Stimulated activated CD8-positive, alpha-beta memory T cell treated with anti-CD3 and anti-CD28 coated beads, Interleukin-4, amount 100 ng/mL, for 4 hours (primary cell): ENCODE measurements around the gene GALNT18.

Experiments used
- DNase-seq, 2 donors: peaks; one replicate each; pipeline ENCODE4 v3.0.0-alpha.2; 2020; ENCODE audit warnings: low read depth in 2 of 2, low spot score in 1 of 2

Gene GALNT18

DNA sequence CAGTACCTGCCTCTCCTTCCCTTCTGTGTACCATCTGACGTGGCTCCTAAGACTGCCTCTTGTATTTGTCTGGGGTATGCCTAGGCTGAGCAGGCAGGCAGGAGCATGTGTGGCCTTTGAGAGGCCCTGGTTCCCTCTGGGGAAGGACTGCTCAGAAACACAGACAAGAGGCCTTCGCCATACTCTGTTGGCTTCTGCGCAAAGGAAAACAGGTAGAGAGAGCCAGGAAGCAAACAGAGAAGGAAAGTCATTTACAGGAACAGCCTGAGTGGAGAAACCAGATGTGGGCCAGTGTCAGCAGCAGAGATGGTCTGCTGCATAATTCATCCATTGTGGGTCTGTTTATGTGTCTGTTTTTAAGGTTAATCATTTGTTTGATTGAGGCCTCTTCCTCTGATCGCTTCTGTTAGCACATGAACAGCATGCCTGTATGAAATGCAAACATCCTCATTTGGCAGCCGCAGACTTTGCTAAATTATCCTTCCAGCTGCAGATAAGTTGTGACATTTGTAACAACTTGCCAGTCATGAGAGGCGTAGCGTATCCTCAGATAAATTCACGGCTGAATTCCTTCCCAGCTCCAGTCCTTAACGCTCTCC, 119.4 kb downstream of the GALNT18 start:
- no peak for DNase-seq

DNA sequence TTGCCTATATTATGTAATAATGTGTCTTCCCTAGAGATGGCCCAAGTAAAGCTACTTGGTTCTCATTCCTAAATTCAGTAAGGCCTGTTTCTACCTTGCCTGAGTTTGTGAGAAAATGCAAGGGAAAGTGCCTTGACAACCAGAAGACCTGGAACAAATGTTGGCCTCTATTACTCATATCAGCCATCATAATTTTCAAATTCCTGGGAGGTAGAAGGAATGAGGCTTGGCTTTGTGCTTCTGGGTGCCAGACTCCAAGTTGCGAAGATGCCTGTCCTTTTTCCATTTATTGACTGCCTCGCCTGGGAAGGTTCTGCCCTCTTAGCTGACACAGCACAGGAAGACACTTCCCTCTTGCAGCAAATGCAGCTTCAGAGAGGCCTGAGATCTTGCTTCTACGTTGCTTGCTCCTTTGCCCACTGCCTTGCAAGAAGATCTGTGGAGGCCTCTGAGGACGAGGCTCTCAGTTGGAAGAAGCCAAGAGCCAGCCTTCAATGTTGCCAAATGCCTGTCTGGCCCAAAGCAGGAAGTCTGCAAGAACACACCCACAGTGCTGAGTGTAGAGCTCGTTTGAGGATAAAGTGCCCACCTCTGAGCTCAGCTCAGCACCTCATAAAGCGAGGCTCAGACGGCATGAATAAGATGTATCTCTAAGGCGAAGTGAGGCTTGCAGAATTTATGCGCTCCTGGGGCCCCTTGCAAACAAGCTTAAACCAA, 120.1 kb downstream of the GALNT18 start:
- DNase-seq = no peak

DNA sequence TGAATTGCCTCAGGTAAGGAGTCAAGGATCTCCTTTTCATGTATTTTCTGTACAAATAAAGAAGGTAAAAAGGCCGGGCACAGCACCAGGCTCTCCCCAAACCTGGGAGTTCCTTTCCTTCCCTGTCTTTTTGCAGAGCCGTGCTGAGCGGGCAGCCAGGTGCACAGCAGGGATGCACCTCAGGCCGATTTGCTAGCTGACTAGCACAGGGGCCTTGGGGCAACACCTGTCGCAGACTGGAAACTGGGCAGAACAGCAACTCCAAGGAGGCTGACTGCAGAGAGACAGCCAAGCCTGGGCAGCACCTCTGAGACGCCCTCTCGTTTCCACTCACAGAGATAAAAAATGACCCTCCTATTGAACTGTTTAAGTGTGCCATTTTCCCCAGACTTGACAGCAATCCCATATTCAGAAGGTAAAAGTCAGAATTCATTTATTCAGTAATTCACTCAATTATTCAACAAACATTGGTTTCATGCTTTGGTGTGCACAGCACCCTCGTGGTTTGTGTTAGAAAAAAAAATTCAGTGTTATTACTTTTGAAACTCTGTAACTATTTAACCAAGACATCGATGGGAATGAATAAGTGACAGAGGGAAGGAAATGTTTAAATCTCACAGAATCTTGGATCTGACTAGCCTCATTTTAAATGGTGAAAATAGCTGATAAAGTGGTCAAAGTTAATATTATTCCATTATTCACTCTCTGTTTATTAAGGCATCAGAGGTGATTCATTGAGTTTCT, 120.9 kb downstream of the GALNT18 start:
- no peak for DNase-seq

DNA sequence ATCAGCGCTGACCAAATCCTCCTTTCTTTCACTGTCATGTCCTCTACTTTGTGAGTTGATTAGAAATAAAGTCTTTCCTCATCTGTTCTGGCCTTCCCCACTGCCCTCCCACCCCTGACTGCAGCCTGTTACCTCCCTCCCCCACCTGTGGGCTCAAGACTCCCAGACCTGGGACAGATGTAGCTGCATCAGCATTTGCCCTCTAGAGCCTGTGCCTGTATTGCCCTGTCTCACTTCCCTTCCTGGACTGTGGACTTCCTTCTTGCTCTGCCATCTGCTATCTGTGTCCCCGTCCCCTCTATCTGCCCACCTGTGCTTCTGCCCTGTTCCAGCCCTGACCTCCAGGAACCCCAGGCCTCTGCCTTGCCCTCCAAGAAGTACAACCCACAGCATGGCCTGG, 122.5 kb downstream of the GALNT18 start:
- no peak for DNase-seq

DNA sequence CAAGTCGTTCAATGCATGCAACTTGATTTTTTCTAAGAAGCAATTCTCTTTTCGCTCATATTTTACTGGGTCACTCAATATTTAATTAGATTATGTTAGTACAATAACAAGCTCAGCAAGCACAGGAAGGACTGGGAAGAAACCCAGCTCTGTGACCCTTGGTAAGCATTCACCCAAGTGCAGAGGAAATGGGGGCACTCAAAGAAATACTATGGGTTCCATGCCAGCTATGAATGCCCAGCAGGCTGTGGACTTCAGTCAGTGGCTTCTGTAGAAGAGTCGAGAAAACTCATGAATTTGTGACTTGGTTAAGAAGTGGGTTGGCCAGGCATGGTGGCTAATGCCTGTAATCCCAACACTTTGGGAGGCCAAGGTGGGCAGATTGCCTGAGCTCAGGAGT, 123.6 kb downstream of the GALNT18 start:
- no peak for DNase-seq

DNA sequence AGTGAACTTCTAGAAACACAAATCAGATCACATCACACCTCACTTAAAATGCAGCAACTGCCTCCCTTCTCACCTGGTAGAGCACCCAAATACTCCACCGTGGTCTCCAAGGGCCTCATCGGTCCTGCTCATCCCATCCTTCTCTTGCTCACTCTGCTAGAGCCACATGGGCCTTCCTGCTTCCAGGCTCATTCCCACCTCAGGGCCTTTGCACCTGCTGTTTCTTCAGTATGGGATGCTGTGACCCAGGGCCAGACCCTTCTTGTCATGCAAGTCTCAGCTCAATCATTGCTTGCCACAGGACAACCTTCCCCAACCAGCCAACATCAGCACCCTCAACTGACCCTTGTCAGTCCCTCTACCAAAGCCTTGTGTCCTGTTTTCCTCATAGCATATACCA, 124.9 kb downstream of the GALNT18 start:
- DNase-seq = no peak

DNA sequence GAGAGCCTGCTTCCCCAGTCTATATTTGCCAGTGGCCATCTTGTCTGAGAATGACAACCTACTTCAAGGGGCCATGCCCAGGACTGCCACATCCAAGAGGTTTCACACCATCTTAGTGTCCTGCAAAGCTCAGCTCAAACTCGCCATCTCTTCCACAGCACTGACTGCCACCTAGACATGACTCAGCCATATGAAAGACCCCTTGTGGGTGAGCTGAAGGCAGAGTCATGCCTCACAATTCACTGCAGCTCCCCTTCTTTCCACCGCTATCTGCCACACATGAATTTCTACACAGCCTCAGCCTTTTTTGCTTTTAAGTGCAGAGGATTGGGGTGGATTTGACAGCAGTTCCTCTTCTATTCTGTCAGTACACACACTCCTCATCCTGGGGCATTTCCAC, 127.5 kb downstream of the GALNT18 start:
- no peak for DNase-seq

DNA sequence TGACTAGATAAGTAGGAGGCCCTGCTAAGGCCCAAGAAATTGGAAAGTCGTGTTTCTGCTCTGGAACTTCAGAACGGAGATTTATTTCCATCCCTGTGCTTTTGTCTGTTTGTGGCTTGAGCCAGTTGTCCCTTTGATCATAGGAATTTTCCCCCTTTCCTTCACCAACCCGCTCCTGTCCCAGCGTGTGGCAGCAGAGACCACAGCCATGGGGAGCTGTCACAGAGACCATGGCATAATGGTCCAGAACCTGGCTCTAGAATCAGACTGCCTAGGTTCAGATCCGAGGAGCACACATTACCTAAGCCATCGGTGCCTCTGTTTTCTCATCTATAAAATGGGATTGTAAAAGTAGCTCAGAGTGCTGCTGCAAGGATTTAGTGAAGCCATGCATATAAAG, 128.1 kb downstream of the GALNT18 start:
- DNase-seq = no peak

DNA sequence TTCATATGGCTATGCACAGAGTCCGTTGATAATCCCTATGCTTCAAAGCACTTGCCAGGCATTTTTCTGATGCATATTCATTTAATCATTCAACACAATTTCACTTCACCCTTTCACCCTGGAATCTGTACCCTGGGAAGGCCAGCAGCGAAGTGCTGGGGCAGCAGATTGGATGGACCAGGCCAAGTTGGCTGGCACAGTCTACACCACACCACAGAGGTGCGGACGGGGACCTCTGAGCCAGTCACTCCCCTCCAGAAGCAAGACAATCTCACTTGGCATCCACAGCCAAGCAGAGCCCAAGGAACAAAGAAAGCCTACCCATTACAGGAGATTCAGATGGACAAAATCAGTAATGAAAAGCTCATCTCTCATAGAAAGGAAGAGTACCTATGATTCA, 130.2 kb downstream of the GALNT18 start:
- DNase-seq = no peak

DNA sequence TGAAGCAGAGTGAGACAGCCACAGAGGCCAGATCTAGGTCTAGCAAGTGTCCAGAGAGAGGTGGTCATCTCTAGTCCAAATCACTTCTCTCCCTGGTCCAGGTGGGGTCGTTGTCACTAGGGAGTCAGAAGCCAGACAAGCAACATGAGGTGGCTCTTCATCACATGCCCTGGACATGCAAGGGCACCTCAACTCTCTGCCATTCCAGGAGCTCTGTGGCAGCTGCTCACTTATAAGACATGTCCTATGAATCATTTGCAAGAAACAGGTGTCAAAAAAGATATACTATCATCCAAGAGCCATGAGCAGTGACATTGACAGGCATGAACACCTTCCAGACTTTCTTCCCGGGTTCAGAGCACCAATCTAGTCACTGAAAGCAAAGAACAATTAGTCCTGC, 130.8 kb downstream of the GALNT18 start:
- no peak for DNase-seq

DNA sequence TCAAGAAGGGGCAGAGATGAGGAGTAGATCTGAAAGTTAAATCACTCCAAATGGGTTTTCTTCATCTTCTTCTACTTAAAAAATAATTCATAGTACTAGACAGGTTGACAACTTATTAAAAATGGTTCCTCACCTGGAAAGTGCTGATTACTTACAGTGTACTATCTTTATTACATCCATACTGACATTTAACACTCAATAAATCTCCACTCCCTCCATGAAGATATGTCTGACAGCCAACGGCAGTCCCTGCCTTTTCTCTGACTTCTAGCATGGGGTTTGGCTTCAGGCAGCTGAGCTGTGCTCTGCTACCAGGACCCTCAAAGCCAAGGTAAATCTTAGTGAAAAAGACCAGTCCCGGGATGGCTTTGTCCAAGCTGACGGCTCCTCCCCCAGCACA, 135.4 kb downstream of the GALNT18 start:
- no peak for DNase-seq

DNA sequence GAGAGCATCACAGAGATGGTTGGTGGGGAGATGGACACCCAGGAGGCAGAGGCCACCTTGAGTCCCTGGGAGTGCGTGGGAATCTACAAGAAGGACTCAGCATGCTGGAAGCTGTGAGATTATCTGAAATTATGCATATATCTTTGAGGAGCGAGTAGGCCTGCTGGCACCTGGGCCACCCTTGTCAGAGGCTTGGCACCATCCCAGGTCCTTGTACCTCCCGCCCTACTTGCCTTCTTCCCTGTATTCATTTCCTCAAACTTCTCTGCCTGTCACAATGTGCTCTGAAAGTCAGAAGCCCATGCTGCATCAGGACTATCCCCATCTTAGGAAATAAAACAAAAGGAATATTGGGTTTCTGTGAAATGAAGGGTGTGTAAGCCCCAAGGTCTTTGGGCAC, 135.8 kb downstream of the GALNT18 start:
- no peak for DNase-seq

DNA sequence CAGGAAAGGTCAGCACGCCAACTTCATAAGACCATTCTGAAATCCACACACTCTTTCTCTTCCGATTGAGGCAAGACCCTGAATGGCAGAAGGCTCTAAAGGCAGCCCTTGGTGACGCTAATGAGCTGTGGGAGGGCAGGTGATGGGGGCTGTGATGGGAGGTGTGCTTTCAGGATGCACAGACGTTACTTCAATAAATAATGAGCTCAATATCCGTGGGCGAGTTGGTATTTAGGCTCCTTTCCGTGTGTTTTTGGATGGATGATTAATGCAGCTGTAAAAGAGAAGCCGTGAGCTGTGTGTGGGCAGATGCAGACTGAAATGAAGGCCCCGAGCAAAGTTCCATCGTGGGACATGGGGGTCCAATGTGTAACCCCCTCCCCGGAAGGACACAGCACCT, 138.2 kb downstream of the GALNT18 start:
- no peak for DNase-seq

DNA sequence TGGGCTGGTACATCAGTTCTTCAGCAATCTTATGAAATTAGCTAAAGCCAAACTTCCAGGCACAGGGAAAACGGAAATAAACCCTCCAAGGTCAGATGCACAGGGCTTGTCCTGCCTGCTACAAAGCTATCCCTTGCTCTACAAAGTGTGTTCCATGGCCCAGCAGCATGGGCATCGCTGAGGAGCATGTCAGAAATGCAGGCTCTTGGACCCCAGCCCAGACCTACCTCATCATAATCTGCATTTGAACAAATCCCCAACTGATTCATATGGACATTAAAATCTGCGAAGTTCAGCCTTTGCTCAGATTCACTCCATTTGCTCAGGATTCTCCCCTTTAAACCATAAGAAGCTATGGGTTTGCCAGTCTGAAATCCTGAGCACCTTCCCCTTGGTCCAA, 139.1 kb downstream of the GALNT18 start:
- no peak for DNase-seq

DNA sequence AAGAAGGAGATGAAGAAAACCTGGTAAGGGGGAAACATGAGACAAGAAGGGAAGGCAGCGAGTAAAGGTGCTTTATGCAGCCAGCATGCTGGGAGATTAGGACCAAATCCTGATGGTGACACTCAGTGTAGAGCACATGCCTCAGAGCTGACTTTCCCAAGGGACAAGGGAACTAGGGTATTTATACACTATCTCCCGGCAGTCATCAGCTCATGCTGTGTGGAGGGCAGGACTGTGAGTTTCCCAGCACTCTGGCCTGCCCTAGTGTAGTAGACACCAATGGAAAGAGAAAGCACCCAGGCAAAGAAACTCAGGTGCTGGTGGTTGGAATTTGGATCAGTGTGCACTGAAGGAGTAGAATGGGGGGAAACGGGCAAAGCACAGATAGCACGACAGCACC, 140.4 kb downstream of the GALNT18 start:
- DNase-seq = no peak

DNA sequence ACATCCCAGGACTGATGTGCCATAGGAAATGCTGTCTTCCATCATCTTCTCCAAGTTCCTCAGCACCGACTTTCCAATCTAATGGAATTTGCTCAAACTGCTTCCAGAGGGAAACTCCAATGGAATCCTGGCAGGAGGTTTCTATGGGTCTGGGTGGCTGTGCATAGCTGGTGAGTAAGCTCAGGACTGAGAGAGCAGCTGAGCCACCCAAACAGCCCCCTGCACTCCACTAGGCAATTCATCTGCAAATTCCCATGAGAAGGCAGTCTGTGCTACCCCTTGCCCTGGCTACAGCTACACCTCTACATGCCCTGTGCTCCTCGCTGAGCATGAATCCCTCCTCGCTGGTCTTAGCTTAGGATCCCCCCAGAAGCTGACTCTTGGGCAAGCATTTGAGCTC, 140.8 kb downstream of the GALNT18 start:
- no peak for DNase-seq

DNA sequence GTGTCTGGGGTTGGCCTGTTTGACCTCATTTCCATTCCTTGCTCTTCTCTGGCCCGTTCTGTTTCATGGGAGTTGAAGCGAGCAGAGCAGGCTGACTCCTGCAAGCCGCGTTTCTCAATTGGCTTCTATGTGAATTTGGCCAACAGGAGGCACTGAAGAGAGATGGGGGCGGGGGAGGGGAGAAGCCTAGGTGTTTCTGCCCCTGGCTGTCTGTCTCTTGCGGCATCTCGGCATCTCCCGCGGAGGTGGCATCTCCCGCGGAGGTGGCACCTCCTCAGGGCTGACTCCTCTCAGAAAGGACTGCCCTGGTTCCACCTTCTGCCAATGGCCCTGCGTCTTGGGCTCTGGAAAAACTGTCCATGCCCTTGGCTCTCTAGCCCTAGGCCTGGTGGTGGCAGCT, 143.1 kb downstream of the GALNT18 start:
- DNase-seq = no peak

DNA sequence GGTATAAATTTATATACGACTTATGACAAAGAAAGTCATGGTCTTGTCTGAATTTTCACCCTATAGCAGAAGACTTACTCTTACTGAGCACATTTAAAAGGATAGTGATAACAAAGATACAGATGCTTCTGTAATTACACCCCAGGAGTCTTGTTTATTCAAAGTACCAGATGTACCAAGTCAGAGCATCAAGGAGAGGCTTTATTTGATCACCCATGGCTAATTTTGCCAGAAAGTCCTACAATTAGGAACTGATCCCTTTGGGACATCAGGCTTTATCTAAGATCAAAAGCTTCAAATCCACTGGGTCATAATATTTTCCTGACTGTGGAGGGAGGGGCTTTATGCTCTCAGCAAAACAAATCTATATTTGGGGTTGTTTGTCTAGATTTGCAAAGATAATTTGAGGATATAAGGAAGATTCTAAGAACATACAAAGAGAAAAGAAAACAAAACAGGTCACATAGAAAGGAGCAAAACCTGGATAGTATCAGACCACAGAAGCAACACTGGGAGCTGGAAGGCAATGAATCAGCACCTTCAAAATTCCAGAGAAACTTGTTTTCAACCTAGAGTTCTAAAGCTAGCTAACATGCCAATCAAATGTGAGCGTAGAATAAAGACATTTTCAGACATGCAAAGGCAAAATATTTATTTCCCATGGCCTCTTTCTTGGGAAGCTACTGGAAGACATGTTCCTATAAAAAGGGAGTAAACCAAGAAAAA, 143.9 kb downstream of the GALNT18 start:
- DNase-seq = no peak

DNA sequence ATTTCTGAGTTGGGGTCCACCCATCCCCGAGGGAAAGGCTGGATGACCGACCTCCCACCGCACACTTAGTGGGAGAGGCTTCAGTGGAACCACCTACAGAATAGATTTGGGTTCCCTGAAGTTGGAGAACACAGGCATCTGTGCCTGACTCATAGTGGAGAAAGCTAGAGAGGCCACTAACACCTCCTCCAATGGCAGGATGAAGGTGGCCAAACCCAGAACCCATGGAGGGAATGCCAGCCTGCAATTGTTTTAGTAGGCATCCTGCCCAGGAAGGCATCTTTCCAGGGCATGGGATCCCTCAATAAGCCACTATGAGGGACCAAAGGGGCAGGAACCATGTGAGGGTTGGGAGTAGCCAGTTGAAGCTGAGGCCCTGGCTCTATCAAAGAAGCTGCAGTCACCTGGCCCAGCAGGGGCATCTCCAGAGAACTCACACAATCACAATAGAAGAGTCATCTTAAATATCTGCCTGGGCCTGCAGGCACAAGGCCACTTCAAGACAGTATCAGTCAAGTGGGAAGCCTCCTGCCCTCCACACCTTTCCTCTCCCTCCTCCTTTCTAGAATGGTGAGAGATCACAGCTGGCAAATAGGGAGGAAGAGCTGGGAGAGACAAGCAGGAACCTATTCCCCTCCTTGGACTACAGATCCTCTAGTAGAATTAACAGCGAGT, 144.7 kb downstream of the GALNT18 start:
- no peak for DNase-seq

DNA sequence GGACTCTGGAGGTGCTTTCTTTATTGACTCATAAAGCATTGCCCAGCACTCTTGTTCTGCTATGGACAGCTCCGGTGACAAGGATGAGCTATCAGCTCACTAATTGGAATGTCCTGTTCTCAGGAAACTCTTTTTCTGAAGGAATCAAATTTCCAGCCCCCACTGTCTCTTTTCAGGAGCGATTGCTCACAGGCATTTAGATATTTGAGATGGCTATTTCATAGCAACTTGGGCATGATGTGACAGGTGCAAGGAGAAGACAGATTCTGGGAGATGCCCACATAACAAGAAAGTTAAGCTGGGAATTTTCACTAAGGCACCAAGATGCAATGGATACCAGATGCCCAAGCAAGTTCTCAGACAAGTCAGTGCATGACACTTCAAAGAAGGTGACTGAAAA, 145.3 kb downstream of the GALNT18 start:
- no peak for DNase-seq

DNA sequence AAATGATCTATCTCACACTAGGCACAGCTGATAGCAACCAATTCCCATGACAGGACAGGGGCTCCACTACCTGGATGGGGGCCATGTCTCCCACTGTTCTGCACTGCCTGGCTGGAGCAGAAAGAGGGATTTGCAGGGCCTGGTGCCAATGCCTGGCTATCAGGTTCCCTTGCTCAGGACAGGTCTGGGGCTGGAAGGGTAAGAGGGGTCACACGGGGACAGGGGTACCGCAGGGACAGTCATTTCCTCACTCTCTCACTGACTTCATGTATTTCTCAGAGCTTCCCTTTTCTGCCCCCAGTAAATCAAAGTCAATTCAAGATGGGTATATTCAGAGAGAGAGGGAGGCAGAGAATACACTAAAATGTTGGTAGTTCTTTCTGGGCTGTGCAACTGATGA, 149.7 kb downstream of the GALNT18 start:
- no peak for DNase-seq
